ENCODE measurements around the gene SP4. TPM values are rescaled to one million over a fixed set of nuclear protein-coding genes. Genes with fewer than 3 reads are reported as not detected.

The SP4 gene
- total and polyA plus RNA-seq, 8 donors, result 1.3 to 5.1 (median 3.3) TPM

- WGBS, 2 donors, result 78 to 86% methylated on average over 6 of the region's 6 CpGs
- TF ChIP-seq, protein P1, sequence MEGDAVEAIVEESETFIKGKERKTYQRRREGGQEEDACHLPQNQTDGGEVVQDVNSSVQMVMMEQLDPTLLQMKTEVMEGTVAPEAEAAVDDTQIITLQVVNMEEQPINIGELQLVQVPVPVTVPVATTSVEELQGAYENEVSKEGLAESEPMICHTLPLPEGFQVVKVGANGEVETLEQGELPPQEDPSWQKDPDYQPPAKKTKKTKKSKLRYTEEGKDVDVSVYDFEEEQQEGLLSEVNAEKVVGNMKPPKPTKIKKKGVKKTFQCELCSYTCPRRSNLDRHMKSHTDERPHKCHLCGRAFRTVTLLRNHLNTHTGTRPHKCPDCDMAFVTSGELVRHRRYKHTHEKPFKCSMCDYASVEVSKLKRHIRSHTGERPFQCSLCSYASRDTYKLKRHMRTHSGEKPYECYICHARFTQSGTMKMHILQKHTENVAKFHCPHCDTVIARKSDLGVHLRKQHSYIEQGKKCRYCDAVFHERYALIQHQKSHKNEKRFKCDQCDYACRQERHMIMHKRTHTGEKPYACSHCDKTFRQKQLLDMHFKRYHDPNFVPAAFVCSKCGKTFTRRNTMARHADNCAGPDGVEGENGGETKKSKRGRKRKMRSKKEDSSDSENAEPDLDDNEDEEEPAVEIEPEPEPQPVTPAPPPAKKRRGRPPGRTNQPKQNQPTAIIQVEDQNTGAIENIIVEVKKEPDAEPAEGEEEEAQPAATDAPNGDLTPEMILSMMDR (IDR thresholded peaks at IDR 0.05), result no peak
- Histone ChIP-seq H3K9me3 (no peaks in the 10 kb centered on the region), H3K36me3 (no peaks in the 10 kb centered on the region), H3K27ac (no peak overlapping the region), H3K27me3 (no peaks in the 10 kb centered on the region), H3K4me1 (no peaks in the 10 kb centered on the region), H3K4me3 (no peak overlapping the region)
- DNase-seq (no peak), FAIRE-seq (no peak), ATAC-seq (no peak)
- intact Hi-C loops (cut with DNase I), result no loop called here
Observed at GRCh38 chr7:21414795-21415393, 13.0 kb upstream of the SP4 start.

GRCh38 chr7:21417647-21418046, 10.2 kb upstream of the SP4 start:
- 50 to 59% methylated on average over 4 of the region's 4 CpGs for WGBS, 2 donors
- no peaks in the 10 kb centered on the region for H3K4me1 ChIP-seq
- intact Hi-C loops (cut with DNase I), result no loop called here
- no peaks in the 10 kb centered on the region for H3K27me3 ChIP-seq
- ATAC-seq, result no peak
- TF ChIP-seq, protein P1 (IDR thresholded peaks at IDR 0.05), result no peak
- DNase-seq, result no peak
- H3K9me3 ChIP-seq, result no peaks in the 10 kb centered on the region
- no peaks in the 10 kb centered on the region for H3K36me3 ChIP-seq
- no peak for FAIRE-seq
- H3K27ac ChIP-seq, result no peak overlapping the region
- no peak overlapping the region for H3K4me3 ChIP-seq

DNA sequence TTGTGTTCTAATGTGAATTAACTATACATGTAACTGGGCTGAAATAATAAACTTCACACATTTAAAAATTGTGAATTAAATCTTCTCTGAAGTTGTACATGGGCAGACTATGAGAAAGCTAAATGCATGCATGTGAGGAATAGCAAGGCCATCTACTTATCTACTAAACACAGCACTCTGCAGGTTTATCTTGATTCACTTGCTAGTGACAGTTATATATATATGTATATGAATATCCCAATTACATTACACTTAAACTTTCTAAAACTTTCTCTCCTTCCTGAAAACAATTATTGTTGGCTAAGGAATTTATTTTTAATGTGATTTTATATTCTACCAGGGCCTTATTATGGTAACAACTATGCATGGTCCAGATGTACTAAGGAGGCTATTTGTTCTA, 5.1 kb upstream of the SP4 start:
- no peak overlapping the region for H3K4me3 ChIP-seq
- no peak for FAIRE-seq
- H3K27me3 ChIP-seq, result no peaks in the 10 kb centered on the region
- H3K27ac ChIP-seq, result no peak overlapping the region
- intact Hi-C loops (cut with DNase I), result no loop called here
- H3K9me3 ChIP-seq, result no peaks in the 10 kb centered on the region
- no peaks in the 10 kb centered on the region for H3K36me3 ChIP-seq
- TF ChIP-seq, protein P1 (IDR thresholded peaks at IDR 0.05), result no peak
- no peaks in the 10 kb centered on the region for H3K4me1 ChIP-seq
- no peak for ATAC-seq
- no peak for DNase-seq

- Histone ChIP-seq H3K36me3 (no peaks in the 10 kb centered on the region), H3K27me3 (no peaks in the 10 kb centered on the region), H3K27ac (no peak overlapping the region), H3K4me1 (peaks cover 0 to 16% (median 3%) of the 10 kb centered on the region in 3 donors), H3K9me3 (no peaks in the 10 kb centered on the region), H3K4me3 (no peak overlapping the region)
- DNase-seq (peak in 1 of 6 donors; percentile 43), ATAC-seq (no peak), FAIRE-seq (no peak)
- 95% methylated on average over 10 of the region's 10 CpGs for WGBS, 2 donors
- intact Hi-C loops (cut with DNase I), result no loop called here
- TF ChIP-seq, protein P1 (IDR thresholded peaks at IDR 0.05), result no peak
Observed at GRCh38 chr7:21425290-21425689, 2.6 kb upstream of the SP4 start.

DNA sequence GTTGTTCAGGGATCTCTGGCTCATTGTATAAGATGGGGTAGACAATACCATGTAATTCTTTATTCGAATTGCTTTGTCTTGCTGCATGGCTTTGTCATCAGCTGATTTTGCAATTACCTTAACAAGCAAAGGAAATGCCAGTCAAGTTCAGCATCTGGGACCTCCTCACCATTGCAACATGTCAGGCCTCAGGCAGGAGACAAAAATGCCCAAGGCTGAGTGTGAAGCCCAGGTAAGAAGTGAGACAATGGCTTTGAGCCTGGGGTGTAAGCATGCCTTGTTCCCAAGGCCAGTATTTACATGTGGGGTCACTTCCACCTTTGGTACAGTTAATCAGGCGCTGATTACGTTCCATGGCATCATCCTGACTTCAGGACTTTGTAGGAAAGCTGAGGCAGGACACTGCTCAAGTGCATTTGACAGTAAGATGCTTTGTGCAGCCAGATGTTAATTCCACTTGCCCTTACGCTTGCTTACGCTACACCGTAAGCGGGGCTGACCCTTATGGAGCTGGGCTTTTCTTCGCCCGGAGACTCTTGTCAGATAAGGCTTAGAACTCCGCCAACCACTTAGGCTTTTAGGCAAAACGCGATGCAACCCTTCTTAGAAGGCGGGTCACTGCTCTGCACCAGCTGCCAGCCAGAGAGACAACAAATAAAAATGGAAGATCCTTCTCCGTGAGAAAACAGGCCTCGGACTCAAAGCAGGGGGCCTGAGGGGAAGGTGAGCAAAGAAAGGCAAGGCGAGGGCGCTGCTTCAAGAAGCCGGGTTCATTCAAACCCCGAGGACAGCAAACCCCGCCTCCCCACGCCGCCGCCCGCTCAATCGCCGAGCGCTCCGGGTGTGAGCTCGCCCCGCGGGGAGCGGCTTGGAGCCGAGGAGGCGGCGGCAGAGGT, 1.3 kb upstream of the SP4 start:
- TF ChIP-seq, protein P1 (IDR thresholded peaks at IDR 0.05), result no peak
- H3K27ac ChIP-seq, result peak overlapping the region in 3 of 4 donors; percentile 45 to 57 (median 55)
- H3K36me3 ChIP-seq, result no peaks in the 10 kb centered on the region
- peak overlapping the region; percentile 19 to 83 (median 52) for H3K4me3 ChIP-seq
- FAIRE-seq (no peak), DNase-seq (no peak), ATAC-seq (no peak)
- no peaks in the 10 kb centered on the region for H3K27me3 ChIP-seq
- 4 to 6% methylated on average over 20 to 35 of the region's 35 CpGs for WGBS, 2 donors
- H3K9me3 ChIP-seq, result no peaks in the 10 kb centered on the region
- peaks cover 0 to 28% (median 16%) of the 10 kb centered on the region in 3 donors for H3K4me1 ChIP-seq
- intact Hi-C loops (cut with DNase I), result no loop called here

All from pancreas (tissue), 10 donors.